Measurements from ENCODE around the gene SUSD4. TPM values are rescaled to one million over a fixed set of nuclear protein-coding genes. Genes with fewer than 3 reads are reported as not detected.

The SUSD4 gene
- total and polyA plus RNA-seq, 2 of the 8 experiments (the other 6 are each of a cell fraction or from before 2014, with no cell fraction given): 3.9 to 5.2 TPM

GRCh38 chr1:223257856-223258550, 106.0 kb downstream of the SUSD4 start:
- FAIRE-seq: no peak
- Histone ChIP-seq H3K4me3 (ENCODE audit: extremely low read depth in 1 of 4, insufficient read depth in 2 of 4, low read depth in 3 of 4, low read length in 4 of 4) (no peak overlapping the region), H3K56ac (replicated peaks; ENCODE audit: insufficient read length, low read depth, low read length) (no peak overlapping the region), H3K18ac (ENCODE audit: extremely low read depth, low read length) (no peak overlapping the region), H2BK120ac (replicated peaks; ENCODE audit: low read depth, low read length) (no peak overlapping the region), H2BK12ac (ENCODE audit: low read depth, low read length) (no peak overlapping the region), H2AK5ac (ENCODE audit: low read depth, low read length) (no peak overlapping the region), H2BK5ac (ENCODE audit: low read depth, low read length) (no peak overlapping the region), H3K4ac (replicated peaks; ENCODE audit: insufficient read length, low read depth, low read length) (no peak overlapping the region), H3K4me2 (ENCODE audit: insufficient read depth in 1 of 2, low read depth in 2 of 2, low read length in 2 of 2) (no peak overlapping the region), H3K27me3 (replicated peaks in 1 of 4; ENCODE audit: control insufficient read depth in 3 of 4, extremely low read depth in 1 of 4, insufficient read depth in 3 of 4, low read length in 3 of 4) (no peaks in the 10 kb centered on the region; a peak in 1 of 7 replicates), H3K23me2 (ENCODE audit: low read depth, low read length) (no peaks in the 10 kb centered on the region; the same call in 1 of the 2 replicates), H3K36me3 (ENCODE audit: control insufficient read depth in 2 of 4, insufficient read depth in 4 of 4, low read length in 3 of 4) (no peaks in the 10 kb centered on the region), H2BK15ac (ENCODE audit: low read length) (no peak overlapping the region), H3K9ac (replicated peaks in 1 of 4; ENCODE audit: extremely low read depth in 1 of 4, low read depth in 3 of 4, low read length in 3 of 4) (no peak overlapping the region), H4K20me1 (replicated peaks in 1 of 2; ENCODE audit: control insufficient read depth in 1 of 2, insufficient read depth in 2 of 2, low read length in 2 of 2) (no peaks in the 10 kb centered on the region), H3K79me2 (ENCODE audit: control insufficient read depth in 1 of 2, insufficient read depth in 2 of 2, low read length in 2 of 2) (no peaks in the 10 kb centered on the region), H4K91ac (replicated peaks; ENCODE audit: insufficient read length, low read length) (no peak overlapping the region), H3K14ac (ENCODE audit: insufficient read length) (no peak overlapping the region), H2AFZ (ENCODE audit: low read length) (no peak overlapping the region), H3K9me3 (ENCODE audit: insufficient read depth in 2 of 2, low read depth in 1 of 2, low read length in 1 of 2) (no peaks in the 10 kb centered on the region), H4K5ac (ENCODE audit: insufficient read length, low read depth, low read length) (no peak overlapping the region), H3K23ac (ENCODE audit: insufficient read length) (no peak overlapping the region), H3K79me1 (ENCODE audit: low read depth, low read length) (no peaks in the 10 kb centered on the region), H3K27ac (ENCODE audit: low read depth, low read length) (no peak overlapping the region), H3K4me1 (replicated peaks in 1 of 4; ENCODE audit: control insufficient read depth in 3 of 4, insufficient read depth in 4 of 4, low read length in 3 of 4) (peaks cover 0 to 4% (median 0%) of the 10 kb centered on the region in 4 experiments; a peak in 2 of 7 replicates), H4K8ac (ENCODE audit: extremely low read depth, insufficient read depth, low read length) (no peak overlapping the region), H2BK20ac (ENCODE audit: low read length) (no peak overlapping the region)
- ChIA-PET CTCF (ENCODE audit: partially characterized antibody) (interaction anchor here (0.6 to 1.4 kb wide), 3 partner anchors 10 to 144 kb away, joined by 3 to 5 read pairs (median 4); no protein-coding TSS in a partner anchor), POLR2A (ENCODE audit: partially characterized antibody) (no interaction called here)
- WGBS, 2 experiments (ENCODE audit: extremely low coverage in 1 of 2, insufficient coverage in 1 of 2, insufficient read length in 1 of 2, insufficient replicate concordance in 2 of 2, low coverage in 1 of 2, low lambda C conversion rate in 2 of 2, missing lambda C conversion rate in 1 of 2): 93% methylated on average over 8 of the region's 8 CpGs; no CpG with 5 or more reads in 1 of the 2 experiments
- no peak for DNase-seq (ENCODE audit: low read depth in 1 of 2, low spot score in 2 of 2)
- no peak for TF ChIP-seq POLR2AphosphoS5 (IDR thresholded peaks at IDR 0.05; ENCODE audit: low read depth, low read length)
- no peak for TF ChIP-seq RNF2 (IDR thresholded peaks at IDR 0.05; ENCODE audit: borderline replicate concordance, low read depth, low read length, missing control alignments, poor library complexity, severe bottlenecking)
- TF ChIP-seq SP2 (IDR thresholded peaks at IDR 0.05; ENCODE audit: low read length): no peak
- TF ChIP-seq MAFK (IDR thresholded peaks at IDR 0.05; ENCODE audit: low read depth, low read length): no peak
- TF ChIP-seq, protein P1, sequence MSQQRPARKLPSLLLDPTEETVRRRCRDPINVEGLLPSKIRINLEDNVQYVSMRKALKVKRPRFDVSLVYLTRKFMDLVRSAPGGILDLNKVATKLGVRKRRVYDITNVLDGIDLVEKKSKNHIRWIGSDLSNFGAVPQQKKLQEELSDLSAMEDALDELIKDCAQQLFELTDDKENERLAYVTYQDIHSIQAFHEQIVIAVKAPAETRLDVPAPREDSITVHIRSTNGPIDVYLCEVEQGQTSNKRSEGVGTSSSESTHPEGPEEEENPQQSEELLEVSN (IDR thresholded peaks at IDR 0.05): no peak
- TF ChIP-seq, protein P2, sequence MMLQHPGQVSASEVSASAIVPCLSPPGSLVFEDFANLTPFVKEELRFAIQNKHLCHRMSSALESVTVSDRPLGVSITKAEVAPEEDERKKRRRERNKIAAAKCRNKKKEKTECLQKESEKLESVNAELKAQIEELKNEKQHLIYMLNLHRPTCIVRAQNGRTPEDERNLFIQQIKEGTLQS (IDR thresholded peaks at IDR 0.05; ENCODE audit: insufficient read depth, low read depth, low read length): no peak
- TF ChIP-seq SP4 (IDR thresholded peaks at IDR 0.05; ENCODE audit: low read length): no peak
- TF ChIP-seq, protein P3, sequence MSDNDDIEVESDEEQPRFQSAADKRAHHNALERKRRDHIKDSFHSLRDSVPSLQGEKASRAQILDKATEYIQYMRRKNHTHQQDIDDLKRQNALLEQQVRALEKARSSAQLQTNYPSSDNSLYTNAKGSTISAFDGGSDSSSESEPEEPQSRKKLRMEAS (IDR thresholded peaks at IDR 0.05): no peak
- TF ChIP-seq JUN (IDR thresholded peaks at IDR 0.05; ENCODE audit: low read depth, low read length): no peak
- TF ChIP-seq JUND (IDR thresholded peaks at IDR 0.05; ENCODE audit: low read length): no peak
- TF ChIP-seq RFX5 (IDR thresholded peaks at IDR 0.05; ENCODE audit: borderline replicate concordance, low read depth, low read length): no peak

Data from H1 (cell line).